NT2/D1 (cell line): ENCODE measurements around the gene SMIM3.
"Not testable (repeated sequence)": the region's sequence is repeated elsewhere in the genome, so short reads cannot be mapped to it uniquely, and the experiment has no call there.

Source experiments
- DNase-seq: peaks from one replicate; pipeline ENCODE4 v3.0.0-alpha.2; 2011; ENCODE audit warnings: low read depth, low spot score
- H3K27me3 ChIP-seq: 2 replicates; pipeline ENCODE4 v1.6.0; 2011; ENCODE audit warnings: mild to moderate bottlenecking; ENCODE audit not compliant: insufficient read length, insufficient read depth
- H3K36me3 ChIP-seq: 2 replicates; pipeline ENCODE4 v1.6.1; 2011; ENCODE audit warnings: mild to moderate bottlenecking, low read length, mixed read lengths; ENCODE audit not compliant: insufficient read depth, insufficient read length
- H3K4me1 ChIP-seq: 2 replicates; pipeline ENCODE4 v1.5.1; 2011; ENCODE audit not compliant: insufficient read depth, insufficient read length
- H3K4me3 ChIP-seq: 2 replicates; pipeline ENCODE4 v1.5.1; 2011; ENCODE audit warnings: low read depth; ENCODE audit not compliant: insufficient read length
- H3K9ac ChIP-seq: 2 replicates; pipeline ENCODE4 v1.6.0; 2011; ENCODE audit warnings: low read depth; ENCODE audit not compliant: insufficient read length
- H3K9me3 ChIP-seq: 2 replicates; pipeline ENCODE4 v1.5.1; 2011; ENCODE audit warnings: mild to moderate bottlenecking, low read length; ENCODE audit not compliant: insufficient read depth
- SUZ12 ChIP-seq: IDR thresholded peaks from 2 replicates; pipeline ENCODE4 v1.6.1; 2011; ENCODE audit not compliant: insufficient read length, insufficient read depth; ENCODE audit errors: extremely low read depth
- YY1 ChIP-seq: IDR thresholded peaks from 2 replicates; pipeline ENCODE4 v1.6.1; 2011; ENCODE audit not compliant: insufficient read length, insufficient read depth
- ZNF274 ChIP-seq: IDR thresholded peaks from 2 replicates; pipeline ENCODE4 v1.6.1; 2011; ENCODE audit warnings: mild to moderate bottlenecking, low read depth, low read length

SMIM3 gene

DNA sequence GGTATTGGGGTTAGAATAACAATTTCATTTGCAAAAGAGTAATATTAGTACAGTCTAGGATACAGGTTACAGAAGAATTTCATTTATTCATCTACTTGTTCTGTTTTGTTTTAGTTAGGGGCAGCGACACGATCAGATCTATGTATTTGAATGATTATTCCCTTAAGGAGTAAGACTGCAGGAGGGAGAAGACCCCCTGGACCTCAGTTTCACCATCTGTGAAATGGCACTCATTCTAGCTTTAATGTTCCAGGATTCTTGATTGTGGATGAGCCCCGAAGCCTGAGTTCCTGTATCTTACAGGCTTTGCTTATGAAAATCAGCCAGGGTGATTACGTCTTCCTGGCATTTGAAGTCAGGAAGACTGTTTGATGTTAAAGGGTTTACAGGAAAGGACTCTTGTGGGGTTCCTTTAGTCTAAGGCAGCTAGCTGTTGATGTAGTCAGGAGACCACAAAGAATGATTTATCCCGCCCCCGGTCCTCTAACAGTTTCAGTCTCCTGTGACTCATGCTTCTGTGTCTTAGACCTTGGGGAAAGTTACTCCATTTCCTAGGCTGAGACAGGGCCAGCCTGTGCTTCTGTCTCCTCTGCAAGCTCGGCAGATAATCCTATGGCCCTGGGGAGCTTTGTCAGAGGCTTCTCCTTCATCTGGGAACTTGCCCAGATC is 11.5 kb downstream of the SMIM3 start:
- Histone ChIP-seq H3K4me1 (no peaks in the 10 kb centered on the region), H3K9ac (no peak overlapping the region), H3K27me3 (no peaks in the 10 kb centered on the region), H3K36me3 (no peaks in the 10 kb centered on the region), H3K9me3 (no peaks in the 10 kb centered on the region), H3K4me3 (no peak overlapping the region)
- TF ChIP-seq SUZ12: no peak
- no peak for TF ChIP-seq ZNF274
- TF ChIP-seq YY1: no peak
- DNase-seq: peak; percentile 25

DNA sequence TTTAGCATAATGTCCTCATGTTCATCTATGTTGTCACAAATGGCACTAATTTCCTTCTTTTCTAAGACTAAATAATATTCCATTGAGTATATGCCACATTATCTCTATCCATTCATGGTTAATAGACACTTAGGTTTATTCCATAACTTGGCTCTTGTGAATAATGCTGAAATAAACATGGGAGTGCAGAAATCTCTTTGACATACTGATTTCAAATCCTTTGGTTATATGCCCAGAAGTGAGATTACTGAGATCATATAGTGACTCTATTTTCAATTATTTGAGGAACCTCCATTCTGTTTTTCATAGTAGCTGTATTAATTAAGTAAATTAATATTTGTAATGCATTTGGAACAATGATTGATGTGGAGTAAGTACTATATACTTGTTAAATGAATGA is 13.0 kb downstream of the SMIM3 start:
- TF ChIP-seq SUZ12 (no peak), ZNF274 (no peak), YY1 (no peak)
- no peaks in the 10 kb centered on the region for H3K27me3 ChIP-seq
- DNase-seq: no peak
- H3K4me3 ChIP-seq: no peak overlapping the region
- H3K9me3 ChIP-seq: no peaks in the 10 kb centered on the region
- peaks cover 9% of the 10 kb centered on the region for H3K36me3 ChIP-seq
- no peaks in the 10 kb centered on the region for H3K4me1 ChIP-seq
- no peak overlapping the region for H3K9ac ChIP-seq

DNA sequence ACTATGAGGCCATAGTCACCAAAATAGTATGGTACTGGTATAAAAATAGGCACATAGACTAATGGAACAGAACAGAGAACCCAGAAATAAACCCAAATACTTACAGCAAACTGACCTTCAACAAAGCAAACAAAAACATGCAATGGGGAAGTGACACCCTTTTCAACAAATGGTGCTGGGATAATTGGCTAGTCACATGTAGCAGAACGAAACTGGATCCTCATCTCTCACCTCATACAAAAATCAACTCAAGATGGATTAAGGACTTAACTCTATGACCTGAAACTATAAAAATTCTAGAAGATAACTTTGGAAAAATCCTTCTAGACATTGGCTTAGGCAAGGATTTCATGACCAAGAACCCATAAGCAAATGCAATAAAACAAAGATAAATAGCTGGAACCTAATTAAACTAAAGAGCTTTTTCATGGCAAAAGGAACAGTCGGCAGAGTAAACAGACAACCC is 14.9 kb downstream of the SMIM3 start:
- not testable (repeated sequence) for H3K4me1 ChIP-seq, H3K27me3 ChIP-seq, H3K36me3 ChIP-seq, H3K4me3 ChIP-seq, H3K9me3 ChIP-seq, DNase-seq, H3K9ac ChIP-seq

DNA sequence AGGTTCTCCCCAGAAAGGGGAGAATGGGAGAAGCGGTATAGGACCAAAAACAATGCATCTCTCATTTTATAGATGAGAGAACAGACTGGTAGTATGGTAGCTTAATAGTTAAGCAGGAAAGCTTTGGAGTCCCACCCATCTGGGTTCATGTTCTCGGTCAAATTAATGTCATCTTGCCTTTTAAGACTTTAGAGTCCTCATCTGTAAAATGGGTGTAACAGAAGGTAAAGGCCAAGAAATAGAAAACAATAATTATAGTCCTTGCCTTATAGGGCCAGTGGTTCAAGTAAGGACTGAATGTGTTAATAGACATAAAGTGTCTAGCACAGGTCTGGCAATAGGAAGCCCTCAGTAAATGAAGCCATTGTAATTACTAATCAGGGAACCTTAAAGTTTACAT is 16.4 kb downstream of the SMIM3 start:
- peaks cover 2% of the 10 kb centered on the region for H3K4me1 ChIP-seq
- H3K9ac ChIP-seq: no peak overlapping the region
- no peaks in the 10 kb centered on the region for H3K27me3 ChIP-seq
- no peaks in the 10 kb centered on the region for H3K9me3 ChIP-seq
- no peak for DNase-seq
- peaks cover 9% of the 10 kb centered on the region for H3K36me3 ChIP-seq
- TF ChIP-seq ZNF274: no peak
- TF ChIP-seq YY1: no peak
- TF ChIP-seq SUZ12: no peak
- no peak overlapping the region for H3K4me3 ChIP-seq

DNA sequence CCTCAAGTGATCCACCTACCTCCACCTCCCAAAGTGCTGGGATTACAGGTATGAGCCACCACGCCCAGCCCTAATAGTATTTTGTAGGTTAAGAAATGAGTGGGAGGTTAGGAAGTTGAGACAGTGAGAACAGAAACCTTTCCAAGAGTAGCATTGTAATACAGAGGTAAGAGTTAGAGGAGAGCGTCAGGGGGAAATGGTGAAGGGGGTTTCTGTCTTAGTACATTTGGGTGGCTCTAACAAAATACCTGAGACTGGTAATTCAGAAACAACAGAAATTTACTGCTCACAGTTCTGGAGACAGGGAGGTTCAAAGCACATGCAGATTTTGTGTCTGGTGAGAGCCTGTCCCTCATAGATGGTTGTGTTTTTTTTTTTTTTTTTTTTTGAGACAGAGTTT is 18.8 kb downstream of the SMIM3 start:
- no peak for DNase-seq
- H3K36me3 ChIP-seq: peaks cover 9% of the 10 kb centered on the region
- H3K9ac ChIP-seq: no peak overlapping the region
- peaks cover 2% of the 10 kb centered on the region for H3K4me1 ChIP-seq
- no peaks in the 10 kb centered on the region for H3K27me3 ChIP-seq
- no peaks in the 10 kb centered on the region for H3K9me3 ChIP-seq
- H3K4me3 ChIP-seq: no peak overlapping the region
- TF ChIP-seq SUZ12: no peak
- TF ChIP-seq YY1: no peak
- no peak for TF ChIP-seq ZNF274

DNA sequence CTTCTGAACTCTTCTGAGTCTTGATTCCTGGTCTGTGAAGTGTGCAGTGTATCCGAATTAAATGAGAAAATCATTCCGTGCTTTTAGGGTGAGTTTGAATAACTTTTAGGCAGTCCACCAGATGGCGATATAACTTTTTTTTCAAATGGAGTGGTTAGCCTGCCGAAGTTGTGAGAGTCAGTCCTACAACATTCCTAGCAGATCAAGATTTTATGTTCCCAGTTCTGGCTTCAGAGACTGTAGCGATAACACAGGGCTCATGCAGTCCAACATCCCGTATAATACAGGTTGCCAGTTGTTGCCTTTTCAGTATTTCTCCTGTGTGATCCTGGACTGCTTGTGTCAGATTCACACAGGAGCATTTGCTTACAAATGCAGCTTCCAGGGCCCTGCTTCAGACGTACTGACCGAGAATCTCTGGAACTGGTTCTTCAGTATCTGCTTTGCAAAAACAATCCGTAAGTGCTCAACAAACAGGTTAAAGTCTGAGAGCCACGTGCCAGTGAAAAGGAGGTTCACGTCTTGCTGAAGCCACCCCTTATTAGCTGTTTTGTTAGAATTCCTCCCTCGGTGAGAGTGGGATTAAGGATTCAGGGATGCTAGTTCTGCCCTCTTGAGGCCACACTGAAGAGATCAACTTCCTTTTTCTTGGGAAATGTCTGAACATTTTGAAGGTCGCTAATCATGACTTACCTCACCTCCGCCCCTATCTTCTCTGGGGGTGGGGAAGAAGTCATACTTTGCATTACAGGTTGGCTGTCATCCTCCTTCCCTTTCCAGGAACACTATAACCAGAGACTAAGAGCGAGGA is 22.8 kb downstream of the SMIM3 start:
- peak; percentile 36 for DNase-seq
- no peak for TF ChIP-seq SUZ12
- no peak for TF ChIP-seq ZNF274
- no peak for TF ChIP-seq YY1
- H3K27me3 ChIP-seq: no peaks in the 10 kb centered on the region
- H3K36me3 ChIP-seq: no peaks in the 10 kb centered on the region
- no peaks in the 10 kb centered on the region; the same call in 1 of the 2 replicates for H3K9me3 ChIP-seq
- peak overlapping the region; percentile 32 for H3K4me3 ChIP-seq
- H3K4me1 ChIP-seq: peaks cover 2% of the 10 kb centered on the region
- peak overlapping the region; percentile 38 for H3K9ac ChIP-seq

DNA sequence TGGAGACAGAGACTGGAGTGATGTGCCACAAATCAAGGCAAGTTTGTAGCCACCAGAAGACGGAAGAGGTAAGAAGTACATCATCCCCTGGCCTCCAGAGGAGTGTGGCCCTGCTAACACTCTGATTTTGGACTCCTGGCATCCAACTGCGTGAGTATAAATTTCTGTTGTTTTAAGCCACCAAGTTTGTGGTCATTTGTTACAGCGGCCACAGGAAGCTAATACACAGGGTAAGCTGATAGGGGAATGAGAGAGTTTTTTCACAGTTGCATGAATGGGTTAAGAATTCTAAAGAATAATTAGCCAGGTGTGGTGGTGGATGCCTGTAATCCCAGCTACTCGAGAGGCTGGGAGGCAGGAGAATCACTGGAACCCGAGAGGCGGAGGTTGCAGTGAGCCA is 25.8 kb downstream of the SMIM3 start:
- Histone ChIP-seq H3K9ac (no peak overlapping the region), H3K36me3 (no peaks in the 10 kb centered on the region), H3K4me1 (no peaks in the 10 kb centered on the region), H3K9me3 (peaks cover under 1% of the 10 kb centered on the region; the same call in 1 of the 2 replicates), H3K4me3 (no peak overlapping the region), H3K27me3 (no peaks in the 10 kb centered on the region)
- TF ChIP-seq SUZ12 (no peak), ZNF274 (no peak), YY1 (no peak)
- no peak for DNase-seq
